Memory B cell (primary cell): ENCODE measurements around the gene EGLN3.
"Not testable (repeated sequence)": the region's sequence is repeated elsewhere in the genome, so short reads cannot be mapped to it uniquely, and the experiment has no call there.

Experiments used
- ATAC-seq: fragments of 150-1000 bp; cut with Tn5 transposase; 2 replicates; pipeline ENCODE4 v1.10.0; 2021; ENCODE audit warnings: low read depth, mild to moderate bottlenecking, moderate library complexity
- DNase-seq, 2 donors: peaks; one replicate each; pipeline ENCODE4 v3.0.0; 2022; ENCODE audit warnings: low spot score in 2 of 2
- H3K27ac Mint-ChIP-seq: one replicate; pipeline ENCODE4 v1.8.0; 2022; ENCODE audit warnings: mild to moderate bottlenecking, moderate library complexity, mixed read lengths
- H3K27me3 Mint-ChIP-seq: one replicate; pipeline ENCODE4 v1.8.0; 2022; ENCODE audit warnings: mixed read lengths
- H3K36me3 Mint-ChIP-seq: one replicate; pipeline ENCODE4 v1.8.0; 2022; ENCODE audit warnings: mild to moderate bottlenecking, mixed read lengths
- H3K4me1 Mint-ChIP-seq: one replicate; pipeline ENCODE4 v1.8.0; 2022; ENCODE audit warnings: mixed read lengths
- H3K4me3 Mint-ChIP-seq: one replicate; pipeline ENCODE4 v1.8.0; 2022; ENCODE audit warnings: mild to moderate bottlenecking, moderate library complexity, mixed read lengths
- H3K9me3 Mint-ChIP-seq: one replicate; pipeline ENCODE4 v1.8.0; 2022; ENCODE audit warnings: mixed read lengths

EGLN3 gene

DNA sequence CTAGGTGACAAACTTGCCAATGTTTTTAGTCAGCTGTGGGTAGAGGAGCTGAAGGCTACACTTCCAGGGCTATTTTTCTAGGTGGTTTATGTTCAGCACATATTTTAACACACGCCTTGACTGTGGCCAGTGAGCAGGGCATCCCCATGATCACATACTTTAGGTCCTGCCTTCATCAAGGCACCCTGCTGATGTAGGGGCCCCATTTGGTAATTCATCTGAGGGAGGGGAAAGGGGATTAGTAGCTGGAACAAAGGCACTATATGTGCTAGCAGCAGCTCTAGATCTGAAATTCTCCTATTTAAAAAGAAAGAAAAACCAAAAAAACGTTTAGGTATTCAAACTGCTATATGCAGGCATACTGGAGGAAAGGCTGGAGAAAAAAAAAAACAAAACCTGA is 14.5 kb downstream of the EGLN3 start:
- no peaks in the 10 kb centered on the region for H3K36me3 Mint-ChIP-seq
- H3K4me1 Mint-ChIP-seq: no peaks in the 10 kb centered on the region
- ATAC-seq: no peak
- no peak overlapping the region for H3K4me3 Mint-ChIP-seq
- DNase-seq: no peak
- no peak overlapping the region for H3K27ac Mint-ChIP-seq
- peaks cover 2% of the 10 kb centered on the region for H3K9me3 Mint-ChIP-seq
- H3K27me3 Mint-ChIP-seq: peaks cover 2% of the 10 kb centered on the region

DNA sequence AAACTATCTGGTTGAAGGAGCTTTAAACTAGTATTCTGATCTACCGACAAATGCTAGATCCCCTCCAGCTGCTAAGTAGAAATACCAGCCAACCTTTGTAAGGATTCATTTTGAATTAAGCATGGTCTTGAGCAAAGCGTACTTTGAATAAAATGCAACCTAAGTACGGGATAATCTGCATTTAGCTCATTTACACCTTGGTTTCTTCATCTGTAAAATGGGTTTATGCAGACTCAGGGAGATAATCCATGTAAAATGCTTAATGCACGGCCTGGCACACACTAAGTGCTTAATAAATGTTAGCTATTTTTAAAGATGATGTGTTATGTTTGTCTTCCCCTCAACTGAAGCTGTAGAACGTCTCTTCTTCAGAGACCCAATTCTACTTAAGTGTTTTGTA is 15.9 kb downstream of the EGLN3 start:
- no peak for ATAC-seq
- Mint-ChIP-seq H3K36me3 (no peaks in the 10 kb centered on the region), H3K4me1 (no peaks in the 10 kb centered on the region), H3K27ac (no peak overlapping the region), H3K4me3 (no peak overlapping the region), H3K27me3 (peaks cover 2% of the 10 kb centered on the region), H3K9me3 (peaks cover 2% of the 10 kb centered on the region)
- DNase-seq: no peak

GRCh38 chr14:33934043-33934750 is 16.7 kb downstream of the EGLN3 start:
- H3K36me3 Mint-ChIP-seq: no peaks in the 10 kb centered on the region
- ATAC-seq: no peak
- peaks cover 2% of the 10 kb centered on the region for H3K27me3 Mint-ChIP-seq
- no peak overlapping the region for H3K4me3 Mint-ChIP-seq
- no peak overlapping the region for H3K27ac Mint-ChIP-seq
- H3K9me3 Mint-ChIP-seq: peaks cover 4% of the 10 kb centered on the region
- DNase-seq: no peak
- no peaks in the 10 kb centered on the region for H3K4me1 Mint-ChIP-seq

GRCh38 chr14:33933386-33933933 is 17.4 kb downstream of the EGLN3 start:
- no peak overlapping the region for H3K27ac Mint-ChIP-seq
- H3K4me1 Mint-ChIP-seq: no peaks in the 10 kb centered on the region
- DNase-seq (no peak), ATAC-seq (no peak)
- H3K36me3 Mint-ChIP-seq: no peaks in the 10 kb centered on the region
- no peak overlapping the region for H3K4me3 Mint-ChIP-seq
- H3K9me3 Mint-ChIP-seq: peaks cover 6% of the 10 kb centered on the region
- H3K27me3 Mint-ChIP-seq: peaks cover 2% of the 10 kb centered on the region

GRCh38 chr14:33932576-33933345 is 18.1 kb downstream of the EGLN3 start:
- H3K27ac Mint-ChIP-seq: no peak overlapping the region
- no peaks in the 10 kb centered on the region for H3K4me1 Mint-ChIP-seq
- no peaks in the 10 kb centered on the region for H3K36me3 Mint-ChIP-seq
- no peak for ATAC-seq
- no peak for DNase-seq
- peaks cover 2% of the 10 kb centered on the region for H3K27me3 Mint-ChIP-seq
- H3K9me3 Mint-ChIP-seq: peaks cover 6% of the 10 kb centered on the region
- H3K4me3 Mint-ChIP-seq: no peak overlapping the region

DNA sequence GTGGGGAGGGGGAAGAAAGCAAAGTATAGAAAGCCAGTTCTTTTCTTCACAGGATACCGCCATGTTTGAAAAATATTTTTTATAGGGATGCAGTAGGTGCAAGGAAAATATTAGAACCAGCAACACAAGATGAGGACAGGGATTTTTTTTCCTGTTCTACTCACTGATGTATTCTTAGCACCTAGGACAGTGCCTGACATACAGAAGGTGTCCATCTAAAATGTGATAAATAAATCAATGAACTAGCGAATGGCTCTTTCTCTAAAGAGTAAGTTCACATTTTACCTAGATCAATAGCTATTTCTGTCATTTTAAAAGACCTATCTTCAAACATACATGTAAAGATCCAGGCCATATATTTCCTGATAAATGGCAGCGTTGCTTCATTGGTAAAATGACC is 18.8 kb downstream of the EGLN3 start:
- no peaks in the 10 kb centered on the region for H3K36me3 Mint-ChIP-seq
- H3K27ac Mint-ChIP-seq: no peak overlapping the region
- peaks cover 6% of the 10 kb centered on the region for H3K9me3 Mint-ChIP-seq
- DNase-seq: no peak
- H3K27me3 Mint-ChIP-seq: peaks cover 2% of the 10 kb centered on the region
- no peak overlapping the region for H3K4me3 Mint-ChIP-seq
- no peaks in the 10 kb centered on the region for H3K4me1 Mint-ChIP-seq
- ATAC-seq: no peak

DNA sequence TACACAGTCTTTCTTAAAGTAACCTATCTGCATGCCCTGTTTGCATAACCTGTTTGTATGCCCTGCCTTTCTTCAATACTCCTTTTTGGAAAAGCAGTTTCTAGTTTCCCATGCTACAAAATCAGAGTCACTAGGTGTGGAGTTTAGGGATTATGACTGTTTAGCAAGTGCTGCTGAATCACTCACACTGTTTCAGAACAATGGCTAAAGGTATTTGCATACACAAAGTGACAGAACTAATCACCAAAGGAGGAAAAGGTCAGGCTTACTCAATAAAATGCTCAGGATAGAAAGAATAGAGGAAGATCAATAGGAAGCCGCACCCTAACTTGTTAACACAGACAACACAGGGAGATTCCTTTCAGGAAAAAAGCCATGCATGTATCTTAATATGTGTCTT is 19.4 kb downstream of the EGLN3 start:
- no peak for DNase-seq
- no peaks in the 10 kb centered on the region for H3K36me3 Mint-ChIP-seq
- peaks cover 6% of the 10 kb centered on the region for H3K9me3 Mint-ChIP-seq
- no peaks in the 10 kb centered on the region for H3K4me1 Mint-ChIP-seq
- H3K27ac Mint-ChIP-seq: no peak overlapping the region
- no peak overlapping the region for H3K4me3 Mint-ChIP-seq
- peaks cover 2% of the 10 kb centered on the region for H3K27me3 Mint-ChIP-seq
- ATAC-seq: no peak

DNA sequence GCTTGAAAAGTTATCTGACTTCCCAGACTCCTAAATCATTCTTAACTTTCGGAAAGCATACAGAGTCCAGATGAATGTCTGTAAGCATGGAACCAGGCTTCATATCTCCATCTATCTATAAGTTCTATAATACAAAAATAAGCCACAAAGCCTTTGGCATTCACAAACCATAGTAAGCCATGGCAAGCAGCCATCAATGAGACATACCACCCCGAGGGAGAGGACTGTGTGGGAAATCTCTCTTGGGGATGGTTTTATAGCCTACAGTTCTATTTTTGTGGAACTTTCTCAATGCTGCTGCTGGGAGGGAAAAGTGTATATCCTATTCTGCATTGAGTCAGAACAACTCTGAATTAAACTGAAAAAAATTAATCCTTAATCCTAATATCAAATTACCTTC is 20.4 kb downstream of the EGLN3 start:
- H3K4me3 Mint-ChIP-seq: no peak overlapping the region
- ATAC-seq (no peak), DNase-seq (no peak)
- no peaks in the 10 kb centered on the region for H3K4me1 Mint-ChIP-seq
- H3K9me3 Mint-ChIP-seq: peaks cover 6% of the 10 kb centered on the region
- H3K27ac Mint-ChIP-seq: no peak overlapping the region
- H3K27me3 Mint-ChIP-seq: peaks cover 2% of the 10 kb centered on the region
- H3K36me3 Mint-ChIP-seq: no peaks in the 10 kb centered on the region

GRCh38 chr14:33929799-33930408 is 21.0 kb downstream of the EGLN3 start:
- ATAC-seq (no peak), DNase-seq (no peak)
- H3K9me3 Mint-ChIP-seq: peaks cover 6% of the 10 kb centered on the region
- H3K4me1 Mint-ChIP-seq: no peaks in the 10 kb centered on the region
- H3K4me3 Mint-ChIP-seq: no peak overlapping the region
- no peak overlapping the region for H3K27ac Mint-ChIP-seq
- peaks cover 2% of the 10 kb centered on the region for H3K27me3 Mint-ChIP-seq
- H3K36me3 Mint-ChIP-seq: no peaks in the 10 kb centered on the region

DNA sequence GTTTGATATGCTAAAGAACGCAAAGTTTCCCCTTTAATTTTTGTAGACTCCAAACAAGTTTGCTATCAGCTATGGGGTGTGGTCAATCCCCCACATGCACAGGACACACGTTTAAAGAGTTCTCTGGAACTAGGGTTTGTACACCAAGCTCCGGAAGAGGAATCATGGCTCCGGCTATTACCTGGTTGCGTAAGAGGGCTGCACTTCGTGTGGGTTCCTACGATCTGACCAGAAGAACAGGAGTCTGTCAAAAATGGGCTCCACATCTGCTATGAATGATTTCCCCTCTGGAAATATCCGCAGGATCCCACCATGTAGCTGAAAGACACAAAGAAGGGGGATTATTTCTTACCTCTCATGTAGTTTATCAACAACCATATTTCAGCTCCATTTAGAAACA is 22.0 kb downstream of the EGLN3 start:
- no peaks in the 10 kb centered on the region for H3K4me1 Mint-ChIP-seq
- H3K4me3 Mint-ChIP-seq: no peak overlapping the region
- peaks cover 2% of the 10 kb centered on the region for H3K27me3 Mint-ChIP-seq
- H3K27ac Mint-ChIP-seq: no peak overlapping the region
- ATAC-seq: no peak
- no peaks in the 10 kb centered on the region for H3K36me3 Mint-ChIP-seq
- DNase-seq: no peak
- peaks cover 7% of the 10 kb centered on the region for H3K9me3 Mint-ChIP-seq

- Mint-ChIP-seq H3K4me1 (no peaks in the 10 kb centered on the region), H3K27me3 (peaks cover 2% of the 10 kb centered on the region), H3K4me3 (no peak overlapping the region), H3K27ac (no peak overlapping the region), H3K9me3 (peaks cover 7% of the 10 kb centered on the region), H3K36me3 (no peaks in the 10 kb centered on the region)
- ATAC-seq (no peak), DNase-seq (no peak)
Measured at GRCh38 chr14:33927944-33928343, 22.9 kb downstream of the EGLN3 start.

GRCh38 chr14:33926967-33927366 is 23.9 kb downstream of the EGLN3 start:
- not testable (repeated sequence) for DNase-seq, H3K36me3 Mint-ChIP-seq, H3K27ac Mint-ChIP-seq, H3K27me3 Mint-ChIP-seq, H3K4me3 Mint-ChIP-seq, H3K9me3 Mint-ChIP-seq, ATAC-seq, H3K4me1 Mint-ChIP-seq

GRCh38 chr14:33925946-33926345 is 24.9 kb downstream of the EGLN3 start:
- Mint-ChIP-seq H3K9me3 (peaks cover 5% of the 10 kb centered on the region), H3K27me3 (no peaks in the 10 kb centered on the region), H3K4me3 (no peak overlapping the region), H3K36me3 (no peaks in the 10 kb centered on the region), H3K4me1 (no peaks in the 10 kb centered on the region), H3K27ac (no peak overlapping the region)
- ATAC-seq: no peak
- DNase-seq: no peak

- H3K27ac Mint-ChIP-seq: no peak overlapping the region
- no peak overlapping the region for H3K4me3 Mint-ChIP-seq
- H3K27me3 Mint-ChIP-seq: no peaks in the 10 kb centered on the region
- H3K9me3 Mint-ChIP-seq: peaks cover 5% of the 10 kb centered on the region
- H3K36me3 Mint-ChIP-seq: no peaks in the 10 kb centered on the region
- ATAC-seq (no peak), DNase-seq (no peak)
- no peaks in the 10 kb centered on the region for H3K4me1 Mint-ChIP-seq
Measured at GRCh38 chr14:33925235-33925634, 25.6 kb downstream of the EGLN3 start.
